NCI-H2107 treated with DMSO at 0.1 percent for 48 hours (cell line): Measurements from ENCODE around the gene RGS12.

ENCODE experiments used
- DNase-seq: peaks from one replicate; lab custom pipeline; 2025; ENCODE audit not compliant: unreplicated experiment; lab: John Stamatoyannopoulos, UW

Gene RGS12

DNA sequence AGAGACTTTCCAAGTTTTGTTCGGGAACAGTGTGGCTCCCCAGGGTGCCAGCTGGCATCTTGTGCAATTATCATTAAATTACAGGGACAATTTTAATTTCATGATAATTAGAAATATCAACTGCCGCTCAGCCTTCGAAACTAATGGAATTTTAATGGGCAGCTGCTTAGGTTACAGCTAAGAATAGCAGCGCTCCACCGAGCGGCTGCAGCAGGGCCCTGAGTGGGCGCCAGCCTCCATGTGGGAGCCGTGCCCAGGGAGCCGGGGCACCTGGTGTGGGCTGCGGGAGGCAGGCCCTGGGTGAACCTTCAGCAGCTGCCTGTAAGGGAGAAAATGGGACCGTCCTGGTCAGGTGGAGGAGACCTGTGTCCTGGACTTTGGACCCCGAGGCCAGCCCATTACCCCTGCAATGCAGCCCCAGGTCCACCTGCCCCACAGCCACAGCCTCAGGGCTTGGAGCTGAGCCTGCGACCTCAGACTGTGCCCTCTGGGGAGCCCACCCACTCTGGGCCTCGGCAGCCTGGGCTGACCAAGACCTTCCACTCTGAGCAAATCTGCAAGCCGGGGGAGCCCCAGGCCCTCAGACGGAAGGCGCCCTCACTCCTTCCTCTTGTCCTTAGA, 22.7 kb upstream of the RGS12 start:
- peak; percentile 19 for DNase-seq

DNA sequence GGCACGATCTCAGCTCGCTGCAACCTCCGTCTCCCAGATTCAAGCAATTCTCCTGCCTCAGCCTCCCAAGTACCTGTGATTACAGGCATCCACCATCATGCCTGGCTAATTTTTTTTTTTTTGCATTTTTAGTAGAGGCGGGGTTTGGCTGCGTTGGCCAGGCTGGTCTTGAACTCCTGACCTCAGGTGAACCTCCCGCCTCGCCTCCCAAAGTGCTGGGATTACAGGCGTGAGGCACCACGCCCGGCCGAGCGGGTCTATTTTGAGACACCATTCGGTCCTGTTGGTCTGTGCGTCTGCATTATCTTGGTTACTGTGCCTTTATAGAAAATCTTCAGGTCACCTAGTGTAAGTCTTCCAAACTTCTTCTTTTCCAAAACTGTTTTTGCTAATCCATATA, 21.7 kb upstream of the RGS12 start:
- DNase-seq: no peak

DNA sequence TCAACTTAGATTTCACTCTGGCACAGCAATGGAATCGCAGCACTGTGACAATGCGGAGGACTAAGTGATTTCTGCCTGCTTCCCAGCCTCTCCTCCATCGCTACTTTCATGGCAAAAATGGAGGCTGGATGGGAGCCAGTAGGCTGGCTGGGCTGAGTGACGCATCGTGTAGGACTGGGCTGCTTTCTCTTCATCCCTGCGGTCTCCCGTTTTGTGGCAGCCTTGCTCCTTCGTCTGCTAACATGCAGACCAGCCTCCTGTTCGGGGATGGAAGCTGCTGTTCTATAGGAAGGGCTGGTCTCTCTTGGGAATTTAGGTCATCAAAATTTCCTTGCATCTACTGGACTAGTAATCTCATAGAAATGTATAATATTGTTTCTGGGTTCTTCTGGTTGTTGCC, 15.8 kb upstream of the RGS12 start:
- DNase-seq: no peak

DNA sequence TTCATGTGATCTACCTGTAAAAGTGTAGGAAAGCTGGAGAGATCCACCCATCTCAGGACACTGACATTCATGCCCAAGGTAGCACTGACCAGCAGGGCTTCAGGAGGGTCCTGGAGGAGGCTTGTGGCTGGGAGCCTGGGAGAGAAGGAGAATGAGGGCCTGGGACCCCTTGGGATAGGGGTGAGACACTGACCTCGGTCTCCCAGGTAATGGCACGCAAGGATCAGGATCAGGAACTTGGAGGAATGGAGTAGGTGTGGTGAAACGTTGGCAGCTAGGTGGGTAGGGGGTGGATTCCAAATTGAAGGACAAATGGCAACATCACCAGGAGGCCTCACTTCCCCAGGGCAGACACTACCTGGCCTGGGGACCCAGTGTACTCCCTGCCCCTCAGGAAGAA, 12.4 kb upstream of the RGS12 start:
- DNase-seq: no peak

DNA sequence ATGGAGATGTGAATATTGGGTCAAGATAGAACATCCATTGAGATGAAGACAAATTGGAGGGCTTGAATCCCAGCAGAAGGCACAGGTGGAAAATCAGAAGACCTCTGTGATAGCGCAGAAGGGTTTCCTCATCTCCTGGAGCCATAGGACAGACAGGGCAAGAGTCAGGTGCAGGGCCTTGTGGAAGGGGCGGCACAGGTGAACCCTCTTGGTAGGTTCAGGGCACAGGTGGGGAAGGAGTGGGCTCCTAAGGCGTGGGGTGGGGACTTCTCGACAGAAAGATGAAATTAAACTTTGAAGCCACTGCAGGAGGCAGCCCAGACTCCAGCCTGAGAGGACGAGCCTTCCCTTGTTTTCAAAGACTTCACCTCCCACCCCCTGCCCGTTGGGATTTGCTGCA, 9.3 kb upstream of the RGS12 start:
- DNase-seq: no peak

DNA sequence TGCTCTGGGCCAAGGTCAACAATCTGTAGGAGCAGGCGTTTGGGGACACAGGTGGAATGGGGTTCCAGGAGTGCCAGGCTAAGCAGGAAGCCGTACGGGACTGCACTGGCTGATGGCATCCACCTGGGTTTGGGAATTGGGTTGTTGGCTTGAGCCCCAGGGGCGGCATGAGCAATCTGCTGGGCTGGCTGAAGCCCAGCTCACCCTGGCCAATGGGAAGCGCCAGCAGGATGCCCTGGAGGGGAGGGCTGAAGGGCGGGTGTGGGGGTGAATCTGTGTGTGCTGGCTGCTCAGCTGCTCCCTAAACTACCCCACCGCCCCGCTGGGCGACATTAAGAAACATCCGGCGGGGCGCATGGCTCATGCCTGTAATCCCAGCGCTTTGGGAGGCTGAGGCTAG, 8.9 kb upstream of the RGS12 start:
- no peak for DNase-seq

DNA sequence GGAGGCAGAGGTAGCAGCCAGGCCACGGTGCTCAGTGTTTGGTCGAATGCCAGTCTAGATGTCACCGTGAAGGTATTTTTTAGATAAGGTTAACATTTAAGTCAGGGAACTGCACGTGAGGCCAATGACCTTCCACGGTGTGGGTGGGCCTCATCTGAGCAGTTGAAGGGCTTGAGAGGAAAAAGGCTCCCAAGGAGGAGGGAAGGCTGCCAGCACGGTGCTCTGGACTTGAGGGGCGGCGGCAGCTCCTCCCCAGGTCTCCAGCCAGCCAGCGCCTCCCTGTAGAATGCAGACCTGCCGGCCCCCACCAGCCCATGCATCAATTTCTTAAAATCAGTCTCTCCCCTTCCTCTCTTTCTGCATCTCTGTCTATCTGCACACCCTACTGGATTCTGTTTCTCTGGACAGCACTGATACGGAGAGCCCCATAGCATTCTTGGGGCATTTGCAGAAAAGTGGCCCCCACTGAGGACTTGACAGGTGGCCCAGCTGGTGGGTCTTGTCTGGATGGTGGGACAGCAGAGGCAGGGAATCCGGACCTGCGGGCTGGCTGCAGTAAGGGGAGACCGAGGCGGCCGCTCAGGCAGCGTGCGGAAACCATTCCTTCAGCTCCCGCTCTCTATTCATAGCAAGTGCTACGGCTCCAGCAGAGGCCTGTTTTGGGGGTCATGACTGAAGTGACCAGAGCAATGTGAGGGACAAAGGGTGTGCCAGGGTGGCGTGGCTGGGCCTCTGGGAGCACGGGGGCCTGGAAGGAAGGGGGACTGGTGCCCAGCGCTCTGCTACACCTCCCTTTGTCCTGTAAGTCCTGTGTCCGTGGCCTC, 7.9 kb upstream of the RGS12 start:
- DNase-seq: no peak

DNA sequence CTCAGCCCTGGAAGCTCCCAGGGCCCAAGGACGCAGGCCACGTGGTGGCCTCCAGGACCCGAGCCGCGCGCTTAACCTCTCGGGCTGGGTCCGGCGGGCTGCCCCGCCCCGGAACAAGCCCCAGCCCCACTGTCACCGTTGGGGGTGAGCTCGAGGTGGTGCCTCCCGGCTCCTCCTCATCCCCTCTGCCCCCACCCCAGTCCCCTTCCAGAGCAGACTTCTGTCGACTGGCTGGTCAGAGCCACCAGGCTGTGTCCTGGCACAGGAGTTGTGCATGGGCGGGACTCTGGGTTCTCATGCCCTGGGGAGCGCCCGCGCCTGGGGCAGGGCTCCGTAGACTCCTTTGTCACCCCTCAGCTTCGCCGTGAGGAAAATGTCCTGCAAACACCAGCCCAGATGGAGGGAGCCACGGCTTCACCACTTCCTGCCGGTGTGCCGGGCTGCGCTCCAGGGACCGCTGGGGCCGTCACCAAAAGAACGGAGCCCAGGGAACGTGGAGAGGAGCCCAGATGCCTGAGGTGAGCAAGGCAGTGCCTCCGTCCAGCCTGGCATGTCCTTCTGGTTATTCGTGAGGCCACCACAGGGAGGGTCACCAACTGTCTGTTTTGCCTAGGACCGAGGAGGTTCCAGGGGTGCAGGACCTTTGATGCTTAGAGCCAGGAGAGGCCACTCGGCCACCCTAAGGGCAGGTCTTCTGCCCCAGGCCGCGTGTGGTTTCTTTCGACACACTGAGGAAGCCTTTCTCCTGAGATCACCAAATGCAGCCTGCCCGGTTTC, 7.1 kb upstream of the RGS12 start:
- DNase-seq: no peak

DNA sequence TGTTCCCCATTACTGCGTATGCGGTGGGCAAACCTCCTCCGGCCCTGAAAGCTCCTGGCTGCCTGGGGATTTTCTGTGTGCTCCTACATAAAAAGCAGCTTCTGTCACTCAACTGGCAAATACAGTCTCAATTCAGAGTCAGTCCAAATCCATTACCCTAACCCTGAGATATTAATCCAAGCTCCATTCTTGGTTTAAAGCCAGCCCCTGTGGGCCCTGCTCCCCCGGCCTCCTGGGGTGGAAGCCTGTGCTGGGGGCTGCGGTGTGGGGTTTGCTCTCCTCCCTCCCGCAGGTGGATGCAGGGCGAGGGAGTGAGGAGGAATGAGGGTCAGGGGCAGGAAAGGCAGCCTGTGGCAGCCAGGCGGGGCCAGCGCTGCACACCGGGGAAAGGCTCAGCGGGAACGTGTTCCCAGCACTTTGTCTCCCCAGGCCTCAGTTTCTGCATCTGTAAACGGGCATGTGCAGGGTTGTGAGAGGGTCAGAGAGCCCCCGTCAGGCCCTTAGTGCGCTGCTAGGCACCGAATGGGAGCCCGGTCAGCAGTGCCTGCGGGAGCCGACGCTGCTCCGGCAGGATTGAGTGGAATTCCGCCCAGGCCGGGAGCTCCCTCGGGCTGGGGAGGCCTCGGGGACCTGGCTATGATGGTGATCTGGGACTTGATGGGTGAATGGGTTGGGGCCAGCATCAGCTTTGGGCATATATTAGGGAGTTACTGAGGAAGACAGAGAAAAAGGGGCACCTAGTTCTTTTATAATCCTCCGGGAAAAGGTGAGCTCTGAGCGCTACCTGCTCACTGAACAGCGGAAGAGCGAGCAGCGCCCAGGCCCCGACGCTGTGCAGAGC, 6.3 kb upstream of the RGS12 start:
- DNase-seq: no peak

DNA sequence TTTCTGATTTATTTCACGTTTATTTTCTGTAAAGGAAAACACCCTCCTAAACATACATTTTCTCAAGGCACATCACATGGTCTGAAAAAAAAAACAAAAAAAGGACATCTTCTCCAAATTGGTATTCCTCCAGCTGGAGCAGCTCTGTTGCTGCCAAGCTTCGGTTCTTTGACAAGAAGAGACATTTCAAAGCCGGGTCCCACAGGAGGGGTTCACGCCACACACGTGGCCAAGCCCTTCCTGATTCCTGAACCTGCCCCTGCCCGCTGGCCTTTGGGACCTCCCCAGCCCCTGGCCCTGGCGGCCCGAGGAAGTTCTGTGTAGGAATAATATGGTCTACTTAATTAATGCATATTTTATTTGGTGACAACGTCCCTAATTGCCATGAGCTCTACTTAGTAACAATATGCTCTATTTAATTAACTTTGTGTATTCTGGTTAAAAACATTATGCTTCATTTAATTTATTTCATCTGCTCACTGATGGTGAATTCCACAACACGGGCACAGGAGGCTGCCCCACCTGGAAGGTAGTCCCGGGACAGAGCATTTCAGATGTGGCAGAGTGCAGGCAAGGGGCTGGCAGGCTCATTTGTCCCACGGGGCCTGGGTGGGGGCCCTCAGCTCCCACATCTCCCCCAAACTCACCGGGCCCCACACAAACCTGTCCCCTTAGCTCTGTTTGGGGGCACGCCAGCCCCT, 5.4 kb upstream of the RGS12 start:
- DNase-seq: no peak

DNA sequence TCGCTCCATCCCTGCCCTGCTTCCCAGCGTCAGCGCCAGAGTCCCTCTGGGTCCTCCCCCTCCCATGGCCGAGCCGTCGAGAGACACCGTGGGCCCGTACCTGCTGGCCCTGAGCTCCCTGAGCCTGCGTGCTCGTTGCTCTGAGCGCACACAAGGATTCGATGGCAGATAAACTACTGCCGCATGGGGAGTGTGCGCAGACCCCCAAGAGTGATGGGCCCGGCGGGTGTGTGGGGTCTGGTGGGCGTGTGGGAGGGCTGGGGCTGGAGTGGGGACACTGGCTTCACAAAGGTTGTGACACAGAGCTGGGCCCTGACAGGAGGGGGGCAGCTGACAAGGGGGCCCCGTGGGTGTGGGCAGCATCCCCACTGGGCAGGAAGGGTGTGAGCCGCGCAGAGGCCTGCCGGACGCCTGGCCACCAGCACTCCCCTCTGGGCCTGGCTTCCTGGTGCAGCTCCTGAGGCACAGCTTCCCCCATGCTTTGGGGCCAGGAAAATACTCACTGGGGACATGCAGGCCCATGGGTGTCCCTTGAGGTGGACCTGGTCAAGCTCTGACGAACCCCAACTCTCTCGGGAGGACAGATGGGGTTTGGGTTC, 4.8 kb upstream of the RGS12 start:
- no peak for DNase-seq

DNA sequence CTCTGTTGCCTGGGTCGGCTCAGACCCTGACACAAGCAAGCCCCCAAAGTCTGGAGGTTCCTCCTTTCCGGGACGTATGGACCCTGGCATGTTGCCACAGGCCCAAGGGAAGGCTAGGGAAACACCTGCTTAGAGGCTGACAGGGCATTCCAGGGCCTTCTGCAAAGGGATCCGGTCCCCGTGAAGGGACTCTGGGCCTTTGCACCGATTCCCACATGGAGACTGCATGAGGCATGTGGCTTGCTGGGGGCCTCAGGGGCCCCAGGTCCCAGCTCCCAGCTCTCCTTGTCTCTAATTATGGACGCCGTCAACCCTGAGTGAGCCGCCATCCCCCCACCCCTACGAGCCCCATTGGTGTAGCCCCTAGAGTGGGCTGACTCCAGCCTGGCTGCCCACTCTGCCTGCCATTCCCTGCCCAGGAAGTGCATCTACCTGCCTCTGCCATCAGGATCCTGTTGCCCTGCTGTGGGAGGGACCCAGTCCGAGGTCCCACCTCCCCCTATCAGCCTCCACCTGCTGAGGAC, 4.2 kb upstream of the RGS12 start:
- no peak for DNase-seq

DNA sequence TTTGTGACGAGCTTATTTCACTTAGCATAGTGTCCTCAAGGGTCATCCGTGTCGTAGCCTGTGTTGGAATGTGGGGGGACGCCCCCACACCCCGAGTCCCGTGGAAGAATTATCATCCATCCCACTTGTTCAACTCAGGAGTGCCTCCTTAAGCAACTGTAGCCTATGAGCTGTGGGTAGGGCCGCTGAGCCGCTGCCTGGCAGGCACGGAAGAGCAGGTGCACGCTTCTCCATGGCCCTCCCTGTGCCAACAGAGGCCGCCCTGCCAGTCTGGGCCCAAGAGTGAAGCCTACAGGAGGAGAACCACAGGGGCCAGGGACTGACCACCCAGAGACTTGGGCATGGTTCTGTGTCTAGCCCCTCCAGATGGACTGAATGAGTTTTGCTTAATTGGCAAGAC, 2.3 kb upstream of the RGS12 start:
- DNase-seq: no peak

DNA sequence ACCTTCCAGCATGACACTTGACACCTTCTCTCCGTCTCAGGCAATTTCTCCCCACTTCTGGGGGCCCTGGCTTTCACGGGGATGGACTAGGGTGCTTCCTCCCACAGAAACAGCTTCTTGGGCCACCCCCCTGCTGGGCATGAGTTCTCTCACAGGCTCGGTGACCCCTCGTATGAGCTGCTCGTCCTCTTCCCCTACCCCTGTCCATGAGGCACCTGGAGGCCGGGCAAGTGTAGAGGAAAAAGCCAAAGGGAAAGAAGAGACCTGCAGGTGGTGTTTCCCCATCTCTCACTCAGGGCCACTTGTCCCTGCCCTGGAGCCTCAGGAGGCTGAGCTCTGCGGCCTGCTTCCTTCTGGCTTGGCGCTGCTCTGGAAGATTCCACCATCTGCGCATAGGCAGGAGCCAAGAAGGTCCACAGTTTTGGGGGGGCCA, 1.9 kb upstream of the RGS12 start:
- no peak for DNase-seq

DNA sequence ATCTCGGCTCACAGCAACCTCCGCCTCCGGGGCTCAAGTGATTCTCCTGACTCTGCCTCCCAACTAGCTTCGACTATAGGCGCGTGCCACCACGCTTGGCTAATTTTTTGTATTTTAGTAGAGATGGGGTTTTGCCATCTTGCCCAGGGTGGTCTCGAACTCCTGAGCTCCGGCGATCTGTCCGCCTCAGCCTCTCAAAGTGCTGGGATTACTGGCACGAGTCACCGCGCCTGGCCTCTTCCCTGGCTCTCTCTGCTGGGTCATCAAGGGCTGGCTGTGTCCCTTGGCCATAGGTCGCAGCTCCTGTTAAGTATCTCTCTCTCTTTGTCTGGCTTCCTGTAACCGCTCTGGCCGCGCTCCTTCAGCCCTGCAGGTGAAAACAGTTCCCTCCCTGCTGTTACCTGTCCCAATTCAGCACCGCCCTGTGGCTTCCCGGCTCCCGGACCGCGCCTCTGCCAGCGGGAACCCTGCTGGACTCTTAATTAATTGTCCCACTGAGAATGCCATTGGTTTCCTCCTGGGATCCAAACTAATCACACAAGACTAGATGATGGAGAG, 1.3 kb upstream of the RGS12 start:
- DNase-seq: no peak

DNA sequence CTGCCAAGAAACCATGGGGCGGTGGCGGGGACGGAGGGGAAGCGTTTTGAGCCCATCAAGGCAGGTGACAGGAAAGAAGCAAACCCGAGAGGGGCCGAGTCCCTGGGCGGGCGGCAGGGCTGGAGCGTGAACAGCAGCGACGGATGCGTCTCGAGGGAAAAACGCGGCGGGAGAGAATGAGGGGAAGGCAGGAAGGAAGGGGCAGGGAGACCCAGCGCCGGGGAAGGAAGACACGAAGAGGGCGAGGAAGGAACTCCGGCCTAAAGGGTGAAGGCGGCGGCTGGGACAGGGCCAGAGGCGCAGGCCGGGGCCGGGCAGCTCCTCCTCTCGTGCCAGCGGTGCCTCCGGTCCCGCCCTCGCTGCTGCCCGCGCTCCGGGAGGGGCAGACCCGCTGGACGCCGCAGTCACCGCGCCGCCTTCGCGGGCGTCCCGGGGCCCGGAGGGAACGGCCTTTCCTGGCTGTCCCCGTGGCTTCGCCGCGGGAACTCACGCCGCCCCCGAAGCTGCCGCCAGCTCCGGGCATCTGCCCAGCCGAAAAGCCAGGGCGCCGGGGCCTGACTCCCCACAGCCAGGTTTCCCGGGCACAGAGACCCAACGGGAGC, 751 bp upstream of the RGS12 start:
- DNase-seq: no peak

DNA sequence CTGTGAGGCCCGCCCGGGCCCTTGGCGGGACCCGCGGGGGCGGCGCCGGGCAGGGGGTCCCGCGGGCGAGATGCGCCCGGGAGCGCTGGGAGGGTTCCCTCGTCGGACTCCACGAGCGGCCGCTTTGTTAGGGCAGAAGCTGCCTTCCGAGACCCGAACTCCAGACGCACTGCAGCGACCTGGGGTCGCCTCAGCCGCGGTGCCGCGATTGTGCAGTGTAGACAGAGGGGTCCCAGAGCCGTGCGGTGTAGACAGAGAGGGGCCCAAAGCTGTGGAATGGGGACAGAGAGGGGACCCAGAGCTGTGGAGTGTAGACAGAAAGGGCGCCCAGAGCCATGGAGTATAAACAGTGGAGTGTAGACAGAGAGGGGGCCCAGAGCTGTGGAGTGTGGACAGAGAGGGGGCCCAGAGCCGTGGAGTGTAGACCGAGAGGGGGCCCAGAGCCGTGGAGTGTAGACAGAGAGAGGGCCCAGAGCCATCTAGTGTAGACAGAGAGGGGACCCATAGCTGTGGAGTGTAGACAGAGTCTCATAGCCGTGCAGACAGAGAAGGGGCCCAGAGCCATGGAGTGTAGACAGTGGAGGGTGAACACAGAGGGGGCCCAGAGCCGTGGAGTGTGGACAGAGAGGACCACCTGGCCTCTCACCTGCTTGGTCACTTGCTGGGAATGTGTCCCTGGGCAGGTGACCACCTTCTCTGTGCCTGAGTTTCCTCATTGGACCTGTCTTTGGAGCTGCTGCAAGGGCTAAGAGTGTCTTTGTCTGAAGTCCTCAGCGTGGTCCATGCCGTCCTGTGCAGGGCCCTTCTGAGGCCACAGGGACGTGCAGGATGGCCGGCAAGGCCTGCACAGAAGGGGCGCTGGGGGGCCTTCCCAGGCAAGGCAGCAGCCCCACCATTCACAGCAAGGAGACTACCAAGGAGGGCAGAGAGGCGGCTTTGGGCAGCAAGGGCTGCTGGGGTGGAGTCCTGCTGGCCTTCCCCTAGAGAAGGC, 875 bp downstream of the RGS12 start:
- no peak for DNase-seq
